DOHH2 (cell line): ENCODE measurements around the gene COMT.

Source experiments
- EZH2phosphoT487 ChIP-seq: fragments of 200-600 bp; sonication (generic); IDR thresholded peaks from 2 replicates; pipeline ENCODE4 v1.6.1; 2017; ENCODE audit warnings: borderline replicate concordance, mild to moderate bottlenecking, antibody characterized with exemption, low read length, moderate library complexity, mixed read lengths
- TF ChIP-seq, protein P1 (sequence below): fragments of 200-600 bp; sonication (generic); IDR thresholded peaks from one replicate; pipeline ENCODE4 v1.5.1; 2014; ENCODE audit warnings: antibody characterized with exemption, mild to moderate bottlenecking, low read depth, low read length; ENCODE audit not compliant: poor library complexity, severe bottlenecking

DNA sequence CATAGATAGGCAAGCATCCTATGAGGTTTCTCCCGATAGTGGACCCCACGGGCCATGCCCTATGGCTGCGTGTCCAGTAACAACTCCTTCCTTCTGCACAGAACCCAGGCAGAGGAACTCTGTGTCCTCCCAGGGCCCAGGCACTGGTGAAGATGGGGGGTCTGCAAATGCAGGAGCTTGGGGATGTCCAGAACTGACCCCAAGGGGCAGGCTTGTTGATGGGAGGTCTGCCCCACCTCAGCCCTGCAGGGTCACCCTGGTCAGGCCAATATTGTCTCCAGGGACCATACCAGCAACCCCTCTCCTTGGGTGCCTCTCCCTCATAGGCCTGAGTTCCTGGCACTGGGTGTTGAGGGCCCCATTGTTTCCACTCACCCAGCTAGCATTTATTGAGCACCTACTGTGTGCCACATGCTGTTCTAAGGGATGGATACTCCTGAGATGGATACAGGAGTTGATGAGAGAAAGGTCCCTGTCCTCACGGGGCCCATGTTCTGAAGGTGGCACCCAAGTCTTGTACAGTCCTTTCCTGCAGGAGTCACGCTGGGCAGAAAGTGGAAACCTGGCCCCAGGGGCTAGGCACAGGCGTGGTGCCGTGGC is 26.4 kb downstream of the COMT start:
- TF ChIP-seq, protein P1, sequence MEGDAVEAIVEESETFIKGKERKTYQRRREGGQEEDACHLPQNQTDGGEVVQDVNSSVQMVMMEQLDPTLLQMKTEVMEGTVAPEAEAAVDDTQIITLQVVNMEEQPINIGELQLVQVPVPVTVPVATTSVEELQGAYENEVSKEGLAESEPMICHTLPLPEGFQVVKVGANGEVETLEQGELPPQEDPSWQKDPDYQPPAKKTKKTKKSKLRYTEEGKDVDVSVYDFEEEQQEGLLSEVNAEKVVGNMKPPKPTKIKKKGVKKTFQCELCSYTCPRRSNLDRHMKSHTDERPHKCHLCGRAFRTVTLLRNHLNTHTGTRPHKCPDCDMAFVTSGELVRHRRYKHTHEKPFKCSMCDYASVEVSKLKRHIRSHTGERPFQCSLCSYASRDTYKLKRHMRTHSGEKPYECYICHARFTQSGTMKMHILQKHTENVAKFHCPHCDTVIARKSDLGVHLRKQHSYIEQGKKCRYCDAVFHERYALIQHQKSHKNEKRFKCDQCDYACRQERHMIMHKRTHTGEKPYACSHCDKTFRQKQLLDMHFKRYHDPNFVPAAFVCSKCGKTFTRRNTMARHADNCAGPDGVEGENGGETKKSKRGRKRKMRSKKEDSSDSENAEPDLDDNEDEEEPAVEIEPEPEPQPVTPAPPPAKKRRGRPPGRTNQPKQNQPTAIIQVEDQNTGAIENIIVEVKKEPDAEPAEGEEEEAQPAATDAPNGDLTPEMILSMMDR = no peak
- TF ChIP-seq EZH2phosphoT487 = no peak
